COLO668 (cell line): ENCODE data around the gene PPM1H.
"Not testable (repeated sequence)": the region's sequence is repeated elsewhere in the genome, so short reads cannot be mapped to it uniquely, and the experiment has no call there.

ENCODE experiments used
- DNase-seq: peaks from one replicate; lab custom pipeline; 2025; ENCODE audit not compliant: unreplicated experiment; lab: John Stamatoyannopoulos, UW

Gene PPM1H

DNA sequence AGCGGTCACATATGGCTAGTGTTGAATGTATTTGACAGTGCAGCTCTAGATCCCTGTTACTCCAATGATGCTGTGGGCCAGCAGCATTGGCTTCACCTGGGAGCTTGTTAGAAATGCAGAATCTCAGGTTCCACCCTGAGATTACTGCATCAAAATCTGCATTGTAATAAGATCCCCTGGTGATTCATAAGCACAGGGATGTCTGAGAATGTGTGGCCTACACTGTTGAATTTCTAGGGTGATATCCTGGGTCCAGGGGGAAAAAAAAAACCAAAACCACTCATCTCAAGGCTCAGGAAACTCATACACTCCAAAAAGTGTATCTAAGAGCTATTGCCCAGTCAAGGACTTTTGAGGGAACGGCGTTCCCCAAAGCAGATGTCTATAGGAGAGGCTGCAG, 196.8 kb downstream of the PPM1H start:
- DNase-seq = no peak

DNA sequence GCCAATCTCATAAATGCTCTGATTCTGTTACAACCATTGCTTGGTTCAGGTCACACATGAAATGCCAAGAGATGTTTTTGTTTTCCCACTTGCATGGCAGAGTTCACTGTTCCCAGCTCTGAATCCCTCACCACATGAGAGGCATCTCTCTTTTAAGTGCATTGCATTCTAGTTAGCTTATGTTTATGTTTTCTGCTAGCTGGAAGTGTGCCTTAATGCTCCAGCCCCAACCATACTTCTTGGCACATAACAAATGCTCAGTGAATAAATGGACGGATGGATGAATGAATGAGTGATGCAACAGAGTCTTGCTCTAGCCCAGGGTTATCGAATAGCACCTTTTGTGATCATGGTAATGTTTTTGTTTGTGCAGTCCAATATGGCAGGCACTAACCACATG, 197.3 kb downstream of the PPM1H start:
- DNase-seq = no peak

DNA sequence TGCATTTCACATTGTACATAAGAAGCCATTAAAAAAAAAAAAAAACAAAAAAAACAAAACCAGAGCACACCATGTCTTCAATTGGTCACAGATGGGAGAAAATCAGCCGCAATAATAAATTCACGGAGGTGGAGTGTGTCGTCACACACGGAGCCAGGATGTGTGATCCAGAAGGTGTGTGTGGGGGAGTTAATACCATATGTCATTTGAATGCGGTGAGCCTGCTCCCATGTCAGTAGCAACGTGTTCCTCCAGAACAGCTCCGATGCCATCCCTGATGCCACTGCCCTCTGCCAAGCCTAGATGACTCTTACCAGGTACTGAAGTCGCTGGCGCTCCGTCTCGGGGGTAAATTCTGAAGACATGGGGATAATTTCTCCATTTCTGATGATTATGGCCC, 197.8 kb downstream of the PPM1H start:
- DNase-seq = no peak

DNA sequence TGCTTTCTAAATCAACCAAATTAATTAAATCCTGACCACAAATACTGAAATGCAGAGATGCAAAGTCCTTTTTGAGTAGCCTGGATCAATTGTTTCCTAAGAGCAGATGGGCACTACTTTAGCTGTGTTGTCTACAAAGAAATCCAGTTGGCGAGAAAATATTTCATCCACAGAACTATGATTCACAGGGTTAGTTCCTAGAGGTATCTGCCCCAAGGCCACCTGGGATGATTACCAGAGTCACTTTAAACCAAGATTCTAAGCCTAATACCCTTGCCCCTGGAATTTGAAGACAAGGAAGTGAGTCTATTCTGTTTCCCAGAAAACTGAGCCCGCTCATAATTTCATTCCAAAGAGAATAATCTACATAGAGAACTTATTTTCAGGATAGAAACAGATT, 198.4 kb downstream of the PPM1H start:
- no peak for DNase-seq

DNA sequence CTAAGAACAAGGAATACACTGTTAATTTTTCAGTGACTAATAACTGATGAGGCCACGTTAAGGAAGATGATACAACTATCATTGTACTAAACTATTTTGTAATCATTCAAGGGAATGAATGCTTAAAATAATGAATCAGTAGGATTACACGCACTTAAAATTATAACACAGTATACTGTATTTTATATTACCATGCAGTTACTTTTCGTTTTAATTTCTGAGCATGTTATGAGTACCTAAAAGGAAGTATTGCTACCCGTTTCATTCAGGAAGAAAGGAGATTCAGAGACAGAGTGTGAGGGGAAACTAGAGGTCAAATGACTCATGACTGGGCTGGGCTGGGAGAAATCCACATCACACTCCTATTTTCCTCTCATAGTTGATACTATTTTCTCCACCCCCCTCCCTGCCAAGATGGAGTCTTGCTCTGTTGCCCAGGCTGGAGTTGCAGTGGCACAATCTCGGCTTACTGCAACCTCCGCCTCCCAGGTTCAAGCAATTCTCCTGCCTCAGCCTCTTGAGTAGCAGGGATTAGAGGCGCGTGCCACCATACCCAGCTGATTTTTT, 202.0 kb downstream of the PPM1H start:
- DNase-seq = no peak

DNA sequence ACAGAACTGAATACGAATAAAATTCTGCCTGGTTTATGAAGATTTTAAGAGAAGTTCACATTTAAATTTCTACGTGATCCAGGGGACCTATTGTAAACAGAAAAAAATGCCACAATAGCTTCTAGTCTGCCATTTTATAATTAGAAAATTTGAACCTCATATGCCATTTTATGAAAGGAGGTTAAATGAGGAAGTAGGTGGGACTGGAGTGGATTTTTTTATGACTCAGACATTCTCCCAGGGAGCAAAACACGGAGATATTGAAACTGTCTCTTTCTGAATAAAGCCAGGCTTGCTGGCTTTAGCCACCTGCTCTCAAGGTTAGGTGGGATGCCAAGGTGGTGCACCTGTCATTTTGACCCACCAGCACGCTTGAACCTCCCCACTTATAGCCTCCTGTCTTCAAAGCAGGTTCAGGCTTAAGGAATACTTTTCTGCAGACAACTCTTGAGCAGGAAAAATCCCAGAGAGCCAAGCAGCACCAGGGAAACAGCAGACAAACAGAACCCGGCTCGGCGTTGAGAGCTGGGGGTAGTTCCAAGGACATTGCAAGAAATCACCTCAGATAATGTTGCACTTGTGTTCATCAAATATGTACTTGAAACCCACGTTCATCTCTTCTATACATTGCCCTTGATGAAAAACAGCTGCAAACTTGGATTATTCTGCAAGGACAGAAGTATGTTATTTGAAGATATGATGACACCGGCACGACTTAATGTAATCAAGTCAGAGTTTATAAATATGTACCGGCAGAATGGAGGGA, 203.7 kb downstream of the PPM1H start:
- no peak for DNase-seq

DNA sequence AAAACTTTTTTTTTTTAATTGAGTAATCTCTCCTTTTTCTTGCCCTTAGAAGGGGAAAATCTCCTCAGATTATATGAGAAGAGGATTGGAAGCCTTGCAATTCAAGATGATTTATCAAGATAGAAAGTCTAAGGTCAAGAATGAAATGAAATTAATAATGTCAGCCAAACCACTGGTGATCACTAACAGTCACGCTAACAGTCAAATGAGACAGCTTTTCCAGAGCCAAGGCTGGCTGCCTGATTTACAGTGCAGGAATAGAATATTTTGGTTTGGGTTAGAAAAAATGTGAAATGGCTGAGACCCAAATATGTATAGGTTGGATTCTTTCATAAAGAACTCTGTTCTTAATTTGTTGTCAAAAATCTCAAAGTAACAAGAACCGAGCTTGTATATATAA, 204.3 kb downstream of the PPM1H start:
- no peak for DNase-seq

DNA sequence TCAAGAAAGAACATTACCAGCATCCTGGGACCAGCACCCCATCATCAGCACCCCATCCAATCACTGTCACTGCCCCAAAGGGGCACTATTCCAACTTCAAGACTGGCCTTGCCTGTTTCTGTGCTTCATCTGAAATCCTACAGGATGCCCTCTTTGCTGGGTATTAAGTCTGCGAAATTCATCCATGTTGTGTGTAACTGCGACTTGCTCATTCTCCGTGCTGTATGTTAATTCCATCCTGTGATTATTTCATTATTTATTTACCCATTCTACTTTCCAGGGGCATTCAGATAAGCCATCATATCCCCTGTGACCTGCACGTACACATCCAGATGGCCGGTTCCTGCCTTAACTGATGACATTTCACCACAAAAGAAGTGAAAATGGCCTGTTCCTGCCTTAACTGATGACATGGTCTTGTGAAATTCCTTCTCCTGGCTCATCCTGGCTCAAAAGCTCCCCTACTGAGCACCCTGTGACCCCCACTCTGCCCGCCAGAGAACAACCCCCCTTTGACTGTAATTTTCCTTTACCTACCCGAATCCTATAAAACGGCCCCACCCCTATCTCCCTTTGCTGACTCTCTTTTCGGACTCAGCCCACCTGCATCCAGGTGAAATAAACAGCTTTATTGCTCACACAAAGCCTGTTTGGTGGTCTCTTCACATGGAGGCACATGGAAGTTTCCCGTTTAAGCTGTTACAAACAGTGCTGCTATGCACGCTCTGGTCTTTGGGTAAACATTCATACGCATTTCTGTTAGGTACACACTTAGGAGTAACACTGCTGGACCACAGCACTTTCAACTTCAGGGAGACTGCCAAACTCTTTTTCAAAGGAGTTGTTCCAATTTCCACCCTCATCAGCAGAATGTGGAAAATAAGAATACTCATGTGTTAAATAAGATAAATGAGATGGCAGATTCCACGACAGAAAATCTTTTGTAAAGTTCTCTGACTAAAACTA, 205.1 kb downstream of the PPM1H start:
- DNase-seq = not testable (repeated sequence)

DNA sequence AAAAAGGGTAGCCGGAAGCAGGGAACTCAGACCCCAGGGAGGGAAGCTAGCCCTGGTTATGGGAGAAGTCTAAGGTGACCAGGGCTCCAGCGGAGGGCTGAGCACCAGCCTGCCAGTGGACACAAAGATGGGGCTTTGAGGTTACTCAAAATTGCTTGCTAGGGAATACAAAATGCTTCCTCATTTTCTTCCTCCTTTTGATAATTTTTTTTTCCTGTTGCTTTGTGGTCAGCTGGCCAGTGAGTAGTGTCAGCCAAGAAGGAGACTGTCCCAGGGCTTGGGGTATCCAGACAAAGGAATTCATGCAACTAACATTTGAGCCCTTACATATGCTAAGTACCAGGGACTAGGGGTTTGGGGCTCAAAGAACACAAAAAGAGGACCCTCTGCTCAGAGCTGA, 206.2 kb downstream of the PPM1H start:
- no peak for DNase-seq

DNA sequence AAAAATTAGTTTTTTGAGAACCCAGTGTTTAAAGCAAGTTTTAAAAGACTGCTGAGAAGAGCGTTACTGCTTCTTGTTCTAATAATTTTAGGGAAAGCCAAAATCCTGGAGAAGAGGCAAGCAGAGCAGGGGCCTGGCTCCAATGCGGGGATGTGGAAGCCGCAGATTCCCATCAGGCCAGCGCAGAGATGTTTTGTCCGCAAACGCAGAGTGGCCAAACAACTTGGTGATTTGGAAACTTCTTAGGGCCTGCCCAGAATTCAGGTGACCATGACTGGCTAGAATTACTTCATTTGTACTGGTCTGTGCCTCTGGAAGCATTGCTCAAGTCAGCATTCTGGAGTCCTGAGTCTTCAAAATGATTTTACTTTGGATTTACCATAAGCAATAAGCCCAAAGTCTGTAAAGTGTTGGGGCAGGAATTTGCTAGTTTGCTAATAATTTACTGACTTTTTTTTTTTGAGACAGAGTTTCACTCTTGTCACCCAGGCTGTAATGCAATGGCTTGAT, 208.4 kb downstream of the PPM1H start:
- no peak for DNase-seq

DNA sequence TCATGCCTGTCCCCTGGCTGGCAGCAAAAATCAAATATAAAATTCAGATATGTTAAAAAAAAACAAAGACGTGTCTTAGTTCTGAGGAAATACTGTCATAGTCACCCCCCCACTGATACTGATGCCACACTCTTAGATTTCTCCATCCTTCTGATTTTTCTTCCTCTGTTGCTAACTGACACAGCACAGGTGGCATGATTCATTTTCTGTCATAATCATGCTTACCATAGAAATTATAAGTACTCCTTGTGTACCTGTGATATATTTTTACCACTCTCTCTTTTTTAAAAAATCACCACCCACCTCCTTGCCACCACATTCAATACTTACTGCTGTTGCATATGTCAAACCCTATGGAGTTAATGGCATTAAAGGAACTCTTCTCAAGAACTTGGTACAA, 209.2 kb downstream of the PPM1H start:
- DNase-seq = no peak

DNA sequence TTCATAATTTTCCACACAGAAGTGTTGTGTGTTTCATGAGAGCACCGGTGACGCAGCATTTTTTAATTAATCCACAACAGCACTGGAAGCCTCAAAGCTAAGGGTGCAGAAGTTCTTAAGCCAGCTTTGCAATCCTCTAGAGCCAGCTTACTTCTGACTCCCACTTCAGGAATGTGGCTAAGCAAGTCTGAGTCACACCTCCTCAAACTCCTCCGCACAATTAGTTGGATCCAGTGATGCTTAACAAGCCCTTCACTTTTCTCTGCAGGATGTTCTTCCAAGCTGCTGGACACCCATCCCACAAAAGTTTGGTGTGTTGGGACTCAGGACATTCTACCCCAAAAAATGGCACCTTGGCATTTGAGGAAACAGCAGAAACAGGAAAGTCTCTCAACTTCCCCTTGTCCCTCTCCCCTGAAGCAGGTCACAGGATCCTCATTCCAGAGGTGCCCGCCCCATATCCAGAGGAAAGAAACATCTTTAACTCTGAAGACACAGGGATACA, 210.0 kb downstream of the PPM1H start:
- DNase-seq = no peak

DNA sequence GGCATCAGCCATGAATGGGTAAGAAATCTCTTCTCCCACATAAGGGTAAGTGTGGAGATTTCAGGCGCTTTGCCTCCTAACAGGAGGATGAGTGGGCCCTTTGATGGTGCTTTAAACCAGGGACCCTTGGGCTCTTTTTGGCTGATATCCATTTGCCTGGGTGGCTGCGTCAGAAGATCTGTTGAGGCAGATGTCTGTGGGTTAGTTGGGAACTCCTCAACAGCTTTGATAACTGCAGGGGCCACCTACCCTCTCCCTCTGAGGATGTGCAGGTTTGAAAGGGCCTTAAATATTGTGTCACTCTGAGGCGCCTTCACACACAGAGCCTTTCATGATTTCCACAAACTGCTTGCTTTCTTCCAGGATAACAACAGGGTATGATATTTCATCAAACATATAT, 210.7 kb downstream of the PPM1H start:
- DNase-seq = no peak

DNA sequence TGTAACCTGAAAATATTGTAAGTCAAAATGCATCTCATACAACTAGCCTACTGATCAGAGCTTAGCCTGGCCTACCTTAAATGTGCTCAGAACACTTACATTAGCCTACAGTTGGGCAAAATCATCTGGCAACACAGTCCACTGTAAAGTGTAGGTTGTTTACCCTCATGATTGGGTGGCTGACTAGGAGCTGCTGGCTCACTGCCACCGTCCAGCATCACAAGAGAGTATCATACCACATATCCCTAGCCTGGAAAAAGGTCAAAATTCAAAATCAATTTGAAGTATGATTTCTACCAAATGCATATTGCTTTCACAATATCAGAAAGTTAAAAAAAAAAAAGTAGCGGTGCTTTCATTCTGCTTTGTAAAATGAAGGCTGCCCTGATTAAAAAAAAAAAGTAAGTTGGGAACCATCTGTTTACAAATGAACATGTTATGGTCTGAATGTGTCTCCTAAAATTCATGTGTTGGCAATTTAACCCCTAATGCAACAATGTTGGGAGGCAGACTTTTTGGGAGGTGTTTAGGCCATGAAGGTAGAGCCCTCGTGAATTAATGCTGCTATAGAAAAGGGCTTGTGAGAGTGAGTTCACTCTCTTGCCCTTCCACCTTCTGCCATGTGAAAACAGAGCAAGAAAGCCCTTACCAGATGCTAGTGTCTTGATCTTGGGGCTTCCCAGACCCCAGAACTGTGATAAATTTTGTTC, 211.8 kb downstream of the PPM1H start:
- DNase-seq = peak; percentile 27

DNA sequence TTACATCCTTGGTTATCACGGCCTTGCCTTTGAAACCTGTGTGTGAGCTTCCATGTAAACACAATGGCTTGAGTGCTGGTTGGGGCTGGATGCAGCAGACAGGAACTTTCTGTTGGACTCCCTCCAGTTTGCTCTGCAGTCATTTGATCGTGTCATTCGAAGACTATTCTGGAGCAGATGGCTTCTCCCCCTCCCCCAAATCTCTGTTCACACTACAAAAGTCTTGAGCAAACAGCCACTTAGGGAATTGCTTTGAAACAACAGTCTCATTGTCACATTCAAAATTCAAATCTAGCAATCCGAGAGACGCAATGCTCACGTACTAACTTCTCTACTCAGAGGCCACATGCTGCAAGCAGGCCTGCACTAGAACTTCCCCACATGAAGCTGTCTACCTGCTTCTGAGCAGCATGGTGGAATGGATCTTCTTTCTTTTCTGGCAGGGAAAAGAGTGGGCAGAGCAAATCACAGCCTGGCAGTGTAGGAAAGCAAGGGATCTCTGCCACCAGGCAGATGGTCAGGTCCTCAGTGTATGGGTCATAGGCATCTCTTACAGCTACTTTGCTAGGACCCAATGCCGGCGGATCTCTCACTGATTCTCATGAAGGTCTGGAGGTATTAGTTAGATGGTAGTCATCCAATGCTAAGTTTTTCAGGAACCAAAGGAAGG, 214.2 kb downstream of the PPM1H start:
- DNase-seq = no peak

DNA sequence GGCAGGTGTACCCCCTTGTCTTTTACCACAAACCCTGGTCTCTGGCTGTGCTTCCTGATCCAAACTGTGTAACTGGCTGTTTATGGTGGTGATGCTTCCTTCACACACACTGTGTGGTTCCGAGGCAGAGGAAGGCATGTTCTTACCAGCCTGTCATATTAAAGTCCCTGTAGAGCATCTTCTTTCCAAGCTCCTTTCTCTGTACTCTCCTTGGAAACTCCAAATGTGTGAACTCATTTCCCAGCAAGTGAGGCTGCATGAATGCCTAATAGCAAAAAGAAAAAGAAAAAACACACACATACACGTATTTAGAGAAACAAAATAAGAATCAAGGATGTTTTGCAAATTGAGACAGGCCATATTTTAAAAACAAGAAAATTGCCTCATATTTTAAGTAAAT, 214.9 kb downstream of the PPM1H start:
- DNase-seq = no peak

DNA sequence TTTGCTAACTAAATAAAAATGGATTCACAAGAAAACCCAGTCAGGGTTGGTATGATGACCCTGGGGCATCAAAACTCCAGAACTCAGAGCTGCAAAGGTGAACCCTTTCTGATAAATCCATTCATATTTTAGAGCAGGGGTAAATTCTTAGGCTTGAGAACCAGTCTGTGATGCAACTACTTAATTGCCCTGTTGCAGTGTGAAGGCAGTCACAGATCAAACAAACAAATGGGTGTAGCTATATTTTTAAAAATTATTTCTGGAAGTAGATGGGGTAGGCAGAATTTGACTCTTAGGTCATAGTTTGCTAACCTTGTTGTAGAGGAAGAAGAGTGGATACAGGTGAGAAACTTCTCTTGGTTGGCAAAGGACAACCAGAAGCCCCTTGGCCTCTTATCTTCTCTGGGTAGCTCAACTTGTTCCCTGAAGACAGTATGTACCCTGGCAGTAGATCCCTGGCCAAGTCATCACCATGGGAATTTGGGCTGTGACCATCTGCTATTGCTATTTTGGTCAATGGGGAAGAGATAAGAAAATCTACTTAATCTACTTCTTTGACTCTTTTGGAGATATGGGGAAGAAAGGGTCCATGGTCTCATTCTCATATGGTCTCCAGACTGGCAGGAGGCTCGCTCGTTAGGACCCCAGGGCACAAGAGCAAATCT, 216.1 kb downstream of the PPM1H start:
- DNase-seq = no peak

DNA sequence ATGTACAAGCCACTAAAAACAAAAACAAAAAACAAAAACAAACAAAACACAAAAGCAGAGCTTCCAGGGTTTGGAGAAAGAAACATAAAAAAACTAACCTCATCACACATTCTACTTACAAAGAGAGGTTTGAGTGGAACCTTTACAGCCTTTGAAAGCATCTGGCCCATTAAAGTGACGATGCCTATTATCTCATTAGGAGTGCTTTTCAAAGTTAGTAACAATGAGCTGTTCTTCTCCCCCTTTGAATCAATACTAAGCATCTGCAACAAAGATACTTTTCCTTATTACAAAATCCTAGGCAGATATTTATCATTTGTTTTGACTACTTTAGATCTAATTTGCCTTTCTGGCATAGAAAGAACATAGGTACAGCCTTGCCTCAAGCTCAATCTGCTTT, 217.3 kb downstream of the PPM1H start:
- no peak for DNase-seq

DNA sequence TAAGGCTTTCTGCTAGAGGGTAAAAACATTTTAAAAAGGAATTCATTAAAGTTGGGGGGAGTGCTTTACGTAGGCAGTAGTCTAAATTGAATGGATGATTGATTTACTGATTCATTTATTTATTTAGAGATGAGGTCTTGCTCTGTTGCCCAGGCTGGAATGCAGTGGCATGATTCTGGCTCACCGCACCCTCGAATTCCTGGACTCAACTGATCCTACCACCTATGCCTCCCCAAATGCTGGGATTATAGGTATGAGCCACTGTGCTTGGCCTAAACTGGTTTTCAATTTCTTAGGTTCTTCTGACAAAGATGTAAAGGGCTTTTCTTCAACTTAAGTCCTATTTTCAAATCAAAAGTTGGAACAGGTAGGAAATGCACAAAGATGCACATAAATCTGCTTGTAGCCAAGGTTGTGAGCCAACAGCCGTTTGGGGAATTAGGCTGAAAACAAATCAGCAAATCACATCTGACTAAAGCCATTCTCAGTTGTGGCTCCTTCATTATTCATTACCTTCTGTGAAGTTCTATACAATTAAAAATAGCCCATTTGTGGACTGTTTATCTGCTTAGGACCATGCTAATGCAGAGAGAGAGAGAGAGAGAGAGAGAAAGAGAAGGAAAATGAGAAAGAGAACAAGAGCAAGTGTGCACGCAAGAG, 218.0 kb downstream of the PPM1H start:
- no peak for DNase-seq
